ENCODE measurements around the gene MMP1. TPM values are rescaled to one million over a fixed set of nuclear protein-coding genes. Genes with fewer than 3 reads are reported as not detected.

MMP1 gene
- total and polyA plus RNA-seq, 4 experiments from 2014 or later = not detected

GRCh38 chr11:102802341-102802740 is 4.4 kb upstream of the MMP1 start:
- H3K27me3 ChIP-seq (ENCODE audit: insufficient read depth, low read length) = no peaks in the 10 kb centered on the region
- Mint-ChIP-seq H3K27ac (no peak overlapping the region), H3K4me1 (no peaks in the 10 kb centered on the region), H3K4me3 (no peak overlapping the region), H3K36me3 (no peaks in the 10 kb centered on the region), H3K9me3 (peaks cover 0 to 1% (median 0%) of the 10 kb centered on the region in 8 donors), H3K27me3 (peaks cover 2 to 9% of the 10 kb centered on the region in 2 donors)
- H3K36me3 ChIP-seq (ENCODE audit: insufficient read depth, low read length) = no peaks in the 10 kb centered on the region
- no peak overlapping the region for H3K4me3 ChIP-seq (ENCODE audit: low read length in 2 of 2)
- ChIA-PET CTCF (ENCODE audit: partially characterized antibody) (no interaction called here), POLR2A (ENCODE audit: partially characterized antibody) (no interaction called here)
- no peaks in the 10 kb centered on the region for H3K9me3 ChIP-seq (ENCODE audit: control insufficient read depth in 1 of 2, low read length in 2 of 2)
- H3K27ac ChIP-seq (ENCODE audit: low read depth, low read length) = no peak overlapping the region
- no peaks in the 10 kb centered on the region for H3K4me1 ChIP-seq (ENCODE audit: insufficient read depth, low read length)
- intact Hi-C loops (cut with micrococcal nuclease) = no loop called here
- DNase-seq = no peak

GRCh38 chr11:102800767-102801166 is 2.8 kb upstream of the MMP1 start:
- no peak overlapping the region for H3K4me3 ChIP-seq (ENCODE audit: low read length in 2 of 2)
- H3K36me3 ChIP-seq (ENCODE audit: insufficient read depth, low read length) = no peaks in the 10 kb centered on the region
- no peaks in the 10 kb centered on the region for H3K4me1 ChIP-seq (ENCODE audit: insufficient read depth, low read length)
- H3K27me3 ChIP-seq (ENCODE audit: insufficient read depth, low read length) = no peaks in the 10 kb centered on the region
- Mint-ChIP-seq H3K4me1 (no peaks in the 10 kb centered on the region), H3K27ac (no peak overlapping the region), H3K4me3 (no peak overlapping the region), H3K9me3 (peaks cover 0 to 1% (median 0%) of the 10 kb centered on the region in 8 donors), H3K27me3 (peaks cover 3 to 9% of the 10 kb centered on the region in 2 donors), H3K36me3 (no peaks in the 10 kb centered on the region)
- DNase-seq = no peak
- ChIA-PET CTCF (ENCODE audit: partially characterized antibody) (no interaction called here), POLR2A (ENCODE audit: partially characterized antibody) (no interaction called here)
- H3K27ac ChIP-seq (ENCODE audit: low read depth, low read length) = no peak overlapping the region
- intact Hi-C loops (cut with micrococcal nuclease) = no loop called here
- no peaks in the 10 kb centered on the region for H3K9me3 ChIP-seq (ENCODE audit: control insufficient read depth in 1 of 2, low read length in 2 of 2)

GRCh38 chr11:102799681-102800340 is 1.9 kb upstream of the MMP1 start:
- no peaks in the 10 kb centered on the region for H3K36me3 ChIP-seq (ENCODE audit: insufficient read depth, low read length)
- intact Hi-C loops (cut with micrococcal nuclease) = no loop called here
- no peak overlapping the region for H3K27ac ChIP-seq (ENCODE audit: low read depth, low read length)
- DNase-seq = no peak
- H3K27me3 Mint-ChIP-seq = peaks cover 3 to 9% of the 10 kb centered on the region in 2 donors
- no peaks in the 10 kb centered on the region for H3K27me3 ChIP-seq (ENCODE audit: insufficient read depth, low read length)
- no peaks in the 10 kb centered on the region for H3K9me3 ChIP-seq (ENCODE audit: control insufficient read depth in 1 of 2, low read length in 2 of 2)
- H3K4me1 Mint-ChIP-seq = no peaks in the 10 kb centered on the region
- no peaks in the 10 kb centered on the region for H3K4me1 ChIP-seq (ENCODE audit: insufficient read depth, low read length)
- H3K9me3 Mint-ChIP-seq = peaks cover 0 to 1% (median 0%) of the 10 kb centered on the region in 8 donors
- no peaks in the 10 kb centered on the region for H3K36me3 Mint-ChIP-seq
- ChIA-PET CTCF (ENCODE audit: partially characterized antibody) (no interaction called here), POLR2A (ENCODE audit: partially characterized antibody) (no interaction called here)
- H3K4me3 Mint-ChIP-seq = no peak overlapping the region
- no peak overlapping the region for H3K27ac Mint-ChIP-seq
- H3K4me3 ChIP-seq (ENCODE audit: low read length in 2 of 2) = no peak overlapping the region

- Histone ChIP-seq H3K36me3 (ENCODE audit: insufficient read depth, low read length) (no peaks in the 10 kb centered on the region), H3K27ac (ENCODE audit: low read depth, low read length) (no peak overlapping the region), H3K9me3 (ENCODE audit: control insufficient read depth in 1 of 2, low read length in 2 of 2) (no peaks in the 10 kb centered on the region), H3K4me3 (ENCODE audit: low read length in 2 of 2) (no peak overlapping the region), H3K4me1 (ENCODE audit: insufficient read depth, low read length) (no peaks in the 10 kb centered on the region), H3K27me3 (ENCODE audit: insufficient read depth, low read length) (no peaks in the 10 kb centered on the region)
- intact Hi-C loops (cut with micrococcal nuclease) = no loop called here
- H3K36me3 Mint-ChIP-seq = no peaks in the 10 kb centered on the region
- H3K27ac Mint-ChIP-seq = no peak overlapping the region
- H3K4me1 Mint-ChIP-seq = no peaks in the 10 kb centered on the region
- DNase-seq = no peak
- H3K4me3 Mint-ChIP-seq = no peak overlapping the region
- peaks cover 0 to 1% (median 0%) of the 10 kb centered on the region in 8 donors for H3K9me3 Mint-ChIP-seq
- ChIA-PET POLR2A (ENCODE audit: partially characterized antibody) (no interaction called here), CTCF (ENCODE audit: partially characterized antibody) (no interaction called here)
- H3K27me3 Mint-ChIP-seq = peaks cover 0 to 3% of the 10 kb centered on the region in 2 donors
These were observed 3.6 kb downstream of the MMP1 start for GRCh38 chr11:102794382-102794781.

- Mint-ChIP-seq H3K9me3 (peaks cover 0 to 1% (median 0%) of the 10 kb centered on the region in 8 donors), H3K4me3 (no peak overlapping the region), H3K27me3 (peaks cover 0 to 2% of the 10 kb centered on the region in 2 donors), H3K27ac (no peak overlapping the region), H3K36me3 (no peaks in the 10 kb centered on the region), H3K4me1 (no peaks in the 10 kb centered on the region)
- Histone ChIP-seq H3K27me3 (ENCODE audit: insufficient read depth, low read length) (no peaks in the 10 kb centered on the region), H3K4me3 (ENCODE audit: low read length in 2 of 2) (no peak overlapping the region), H3K4me1 (ENCODE audit: insufficient read depth, low read length) (no peaks in the 10 kb centered on the region), H3K27ac (ENCODE audit: low read depth, low read length) (no peak overlapping the region), H3K9me3 (ENCODE audit: control insufficient read depth in 1 of 2, low read length in 2 of 2) (no peaks in the 10 kb centered on the region), H3K36me3 (ENCODE audit: insufficient read depth, low read length) (no peaks in the 10 kb centered on the region)
- ChIA-PET POLR2A (ENCODE audit: partially characterized antibody) (no interaction called here), CTCF (ENCODE audit: partially characterized antibody) (no interaction called here)
- no peak for DNase-seq
- intact Hi-C loops (cut with micrococcal nuclease) = no loop called here
These were observed 4.2 kb downstream of the MMP1 start for GRCh38 chr11:102793677-102794290.

- ChIA-PET POLR2A (ENCODE audit: partially characterized antibody) (no interaction called here), CTCF (ENCODE audit: partially characterized antibody) (no interaction called here)
- H3K27me3 ChIP-seq (ENCODE audit: insufficient read depth, low read length) = no peaks in the 10 kb centered on the region
- H3K9me3 Mint-ChIP-seq = no peaks in the 10 kb centered on the region
- H3K36me3 ChIP-seq (ENCODE audit: insufficient read depth, low read length) = no peaks in the 10 kb centered on the region
- DNase-seq = no peak
- H3K27me3 Mint-ChIP-seq = peaks cover 0 to 2% of the 10 kb centered on the region in 2 donors
- intact Hi-C loops (cut with micrococcal nuclease) = no loop called here
- H3K4me3 ChIP-seq (ENCODE audit: low read length in 2 of 2) = no peak overlapping the region
- no peaks in the 10 kb centered on the region for H3K4me1 Mint-ChIP-seq
- no peaks in the 10 kb centered on the region for H3K9me3 ChIP-seq (ENCODE audit: control insufficient read depth in 1 of 2, low read length in 2 of 2)
- no peaks in the 10 kb centered on the region for H3K36me3 Mint-ChIP-seq
- no peak overlapping the region for H3K4me3 Mint-ChIP-seq
- H3K27ac Mint-ChIP-seq = no peak overlapping the region
- H3K27ac ChIP-seq (ENCODE audit: low read depth, low read length) = no peak overlapping the region
- no peaks in the 10 kb centered on the region for H3K4me1 ChIP-seq (ENCODE audit: insufficient read depth, low read length)
These were observed 5.4 kb downstream of the MMP1 start for GRCh38 chr11:102792604-102793003.

GRCh38 chr11:102791271-102792036 is 6.5 kb downstream of the MMP1 start:
- Histone ChIP-seq H3K4me3 (ENCODE audit: low read length in 2 of 2) (no peak overlapping the region), H3K9me3 (ENCODE audit: control insufficient read depth in 1 of 2, low read length in 2 of 2) (no peaks in the 10 kb centered on the region), H3K27me3 (ENCODE audit: insufficient read depth, low read length) (no peaks in the 10 kb centered on the region), H3K27ac (ENCODE audit: low read depth, low read length) (no peak overlapping the region), H3K4me1 (ENCODE audit: insufficient read depth, low read length) (no peaks in the 10 kb centered on the region), H3K36me3 (ENCODE audit: insufficient read depth, low read length) (no peaks in the 10 kb centered on the region)
- Mint-ChIP-seq H3K27me3 (no peaks in the 10 kb centered on the region), H3K4me3 (no peak overlapping the region), H3K9me3 (no peaks in the 10 kb centered on the region), H3K27ac (no peak overlapping the region), H3K36me3 (no peaks in the 10 kb centered on the region), H3K4me1 (no peaks in the 10 kb centered on the region)
- POLR2A ChIA-PET (ENCODE audit: partially characterized antibody) = no interaction called here
- no peak for DNase-seq
- CTCF ChIA-PET (ENCODE audit: partially characterized antibody) = no interaction called here
- intact Hi-C loops (cut with micrococcal nuclease) = no loop called here

Measured in CD4-positive, alpha-beta memory T cell (primary cell).